AG09319 (cell line): ENCODE data around the gene MUCL3.
"Not testable (repeated sequence)": the region's sequence is repeated elsewhere in the genome, so short reads cannot be mapped to it uniquely, and the experiment has no call there.

Experiments used
- DNase-seq: peaks from one replicate; pipeline ENCODE4 v3.0.0-alpha.2; 2010; ENCODE audit warnings: low read depth; ENCODE audit errors: extremely low read depth
- CTCF ChIP-seq: IDR thresholded peaks from 2 replicates; pipeline ENCODE4 v1.5.1; 2011; ENCODE audit warnings: low read depth, mild to moderate bottlenecking, inconsistent platforms, low read length, moderate library complexity

The MUCL3 gene

GRCh38 chr6:30962716-30963115 lies 21.9 kb downstream of the MUCL3 start:
- no peak for TF ChIP-seq CTCF
- no peak for DNase-seq

GRCh38 chr6:30963641-30964040 lies 22.9 kb downstream of the MUCL3 start:
- DNase-seq = no peak
- no peak for TF ChIP-seq CTCF

- DNase-seq = no peak
- TF ChIP-seq CTCF = no peak
Measured at GRCh38 chr6:30964075-30964474, 23.3 kb downstream of the MUCL3 start.

GRCh38 chr6:30965140-30965601 lies 24.4 kb downstream of the MUCL3 start:
- no peak for DNase-seq
- TF ChIP-seq CTCF = no peak

- no peak for TF ChIP-seq CTCF
- DNase-seq = no peak
Measured at GRCh38 chr6:30966154-30966553, 25.4 kb downstream of the MUCL3 start.

GRCh38 chr6:30969171-30969570 lies 28.4 kb downstream of the MUCL3 start:
- DNase-seq = not testable (repeated sequence)

- no peak for TF ChIP-seq CTCF
- no peak for DNase-seq
Measured at GRCh38 chr6:30970946-30971345, 30.2 kb downstream of the MUCL3 start.

- TF ChIP-seq CTCF = no peak
- no peak for DNase-seq
Measured at GRCh38 chr6:30972816-30973215, 32.0 kb downstream of the MUCL3 start.
